Mesenchymal stem cell (in vitro differentiated cells and primary cell): Measurements from ENCODE around the gene LPP.

ENCODE experiments used
- DNase-seq: peaks from one replicate; pipeline ENCODE4 v3.0.0-alpha.2; 2013
- H2AFZ ChIP-seq: one replicate; pipeline ENCODE4 v1.6.1; 2013; ENCODE audit warnings: low read depth, mild to moderate bottlenecking, control low read depth, inconsistent platforms, low read length, moderate library complexity
- H2AK5ac ChIP-seq: 2 replicates; pipeline ENCODE4 v1.6.1; 2013; ENCODE audit warnings: low read length, moderate library complexity, mild to moderate bottlenecking, inconsistent platforms; ENCODE audit not compliant: severe bottlenecking
- H2BK120ac ChIP-seq: one replicate; pipeline ENCODE4 v1.6.1; 2013; ENCODE audit warnings: low read depth, mild to moderate bottlenecking, inconsistent platforms, low read length, moderate library complexity
- H2BK12ac ChIP-seq, 2 experiments: one replicate each; pipeline ENCODE4 v1.6.1; 2013; ENCODE audit warnings: inconsistent platforms in 2 of 2, low read length in 2 of 2, mild to moderate bottlenecking in 2 of 2, moderate library complexity in 2 of 2, control low read depth in 1 of 2
- H2BK15ac ChIP-seq: one replicate; pipeline ENCODE4 v1.6.1; 2013; ENCODE audit warnings: mild to moderate bottlenecking, low read depth, inconsistent platforms; ENCODE audit not compliant: poor library complexity, severe bottlenecking
- H2BK5ac ChIP-seq: 2 replicates; pipeline ENCODE4 v1.6.1; 2013; ENCODE audit warnings: low read depth, mild to moderate bottlenecking, low read length, control low read depth, inconsistent platforms; ENCODE audit not compliant: poor library complexity, severe bottlenecking
- H3K14ac ChIP-seq, 2 experiments: one replicate each; pipeline ENCODE4 v1.6.1; 2013; ENCODE audit warnings: inconsistent platforms in 2 of 2, low read length in 2 of 2, control low read depth in 1 of 2, mild to moderate bottlenecking in 1 of 2, moderate library complexity in 1 of 2
- H3K18ac ChIP-seq, 2 experiments: one replicate each; pipeline ENCODE4 v1.6.1; 2013; ENCODE audit warnings: inconsistent platforms in 2 of 2, low read length in 2 of 2, control low read depth in 1 of 2, low read depth in 1 of 2, mild to moderate bottlenecking in 1 of 2
- H3K23ac ChIP-seq, 2 experiments: one replicate each; pipeline ENCODE4 v1.6.1; 2013; ENCODE audit warnings: inconsistent platforms in 2 of 2, low read length in 2 of 2, mild to moderate bottlenecking in 2 of 2, moderate library complexity in 2 of 2, control low read depth in 1 of 2
- H3K27ac ChIP-seq: 2 replicates; pipeline ENCODE4 v1.5.1; 2013; ENCODE audit warnings: mild to moderate bottlenecking, moderate library complexity, low read length, control low read depth, inconsistent platforms; ENCODE audit not compliant: poor library complexity, severe bottlenecking
- H3K27me3 ChIP-seq, 2 experiments: 2 replicates each; pipeline versions ENCODE4 v1.6.1 to v1.7.0; 2013; ENCODE audit warnings: low read length in 2 of 2, mild to moderate bottlenecking in 2 of 2, moderate library complexity in 2 of 2, control low read depth in 1 of 2, inconsistent platforms in 1 of 2; ENCODE audit not compliant: control insufficient read depth in 1 of 2, insufficient read depth in 1 of 2
- H3K36me3 ChIP-seq, 2 experiments: 2 replicates each; pipeline versions ENCODE4 v1.6.1 to v1.7.0; 2013; ENCODE audit warnings: low read length in 2 of 2, control low read depth in 1 of 2, inconsistent platforms in 1 of 2, low read depth in 1 of 2, mild to moderate bottlenecking in 1 of 2; ENCODE audit not compliant: insufficient read depth in 2 of 2, control insufficient read depth in 1 of 2
- H3K4ac ChIP-seq, 2 experiments: one replicate each; pipeline ENCODE4 v1.6.1; 2013; ENCODE audit warnings: inconsistent platforms in 2 of 2, low read length in 2 of 2, mild to moderate bottlenecking in 2 of 2, moderate library complexity in 2 of 2, control low read depth in 1 of 2, low read depth in 1 of 2
- H3K4me1 ChIP-seq: 2 replicates; pipeline ENCODE4 v1.6.1; 2013; ENCODE audit warnings: low read depth, low read length, control low read depth; ENCODE audit not compliant: control insufficient read depth, insufficient read depth
- H3K4me2 ChIP-seq: 2 replicates; pipeline ENCODE4 v1.6.1; 2013; ENCODE audit warnings: low read length, mild to moderate bottlenecking, inconsistent platforms; ENCODE audit not compliant: poor library complexity, severe bottlenecking
- H3K4me3 ChIP-seq, 2 experiments: 2 replicates each; pipeline versions ENCODE4 v1.5.1 to v1.7.0; 2013; ENCODE audit warnings: low read length in 2 of 2, mild to moderate bottlenecking in 2 of 2, control low read depth in 1 of 2, low read depth in 1 of 2; ENCODE audit not compliant: insufficient read depth in 1 of 2
- H3K79me1 ChIP-seq: replicated peaks from 2 replicates; pipeline ENCODE4 v1.6.1; 2013; ENCODE audit warnings: mild to moderate bottlenecking, control low read depth, low read length, inconsistent platforms; ENCODE audit not compliant: poor library complexity, severe bottlenecking
- H3K9ac ChIP-seq: 2 replicates; pipeline ENCODE4 v1.7.0; 2013; ENCODE audit warnings: mild to moderate bottlenecking, low read length, moderate library complexity
- H3K9me3 ChIP-seq: 2 replicates; pipeline ENCODE4 v1.7.0; 2013; ENCODE audit warnings: mild to moderate bottlenecking, low read length; ENCODE audit not compliant: control insufficient read depth
- H4K8ac ChIP-seq: one replicate; pipeline ENCODE4 v1.6.1; 2013; ENCODE audit warnings: inconsistent platforms, mild to moderate bottlenecking, low read length, moderate library complexity
- H4K91ac ChIP-seq: one replicate; pipeline ENCODE4 v1.6.1; 2013; ENCODE audit warnings: mild to moderate bottlenecking, low read length, inconsistent platforms
- WGBS: methylation state at CpG from one replicate; pipeline ENCODE4 v1.1.7; 2013; ENCODE audit warnings: mixed read lengths; 5-methylcytosine and 5-hydroxymethylcytosine counted together

LPP gene

GRCh38 chr3:188509316-188509715, 355.4 kb downstream of the LPP start:
- no peak overlapping the region for H3K9ac ChIP-seq
- H3K79me1 ChIP-seq: peaks cover 19% of the 10 kb centered on the region
- no peak overlapping the region for H3K14ac ChIP-seq
- H3K36me3 ChIP-seq: no peaks in the 10 kb centered on the region
- no peak overlapping the region for H3K4me3 ChIP-seq
- H3K9me3 ChIP-seq: peaks cover 14% of the 10 kb centered on the region
- peaks cover 5% of the 10 kb centered on the region for H3K4me1 ChIP-seq
- H3K18ac ChIP-seq: no peak overlapping the region
- no peak overlapping the region for H3K23ac ChIP-seq
- H2BK5ac ChIP-seq: no peak overlapping the region
- H2AFZ ChIP-seq: no peak overlapping the region
- H3K27ac ChIP-seq: no peak overlapping the region
- no peak overlapping the region for H3K4ac ChIP-seq
- no peaks in the 10 kb centered on the region for H3K27me3 ChIP-seq
- H2BK120ac ChIP-seq: no peak overlapping the region
- H3K4me2 ChIP-seq: no peak overlapping the region
- no peak overlapping the region for H2BK12ac ChIP-seq
- DNase-seq: no peak
- no peak overlapping the region for H2BK15ac ChIP-seq
- WGBS: no CpG with 5 or more reads among the region's 3 CpGs
- no peak overlapping the region for H2AK5ac ChIP-seq
- no peak overlapping the region for H4K91ac ChIP-seq
- H4K8ac ChIP-seq: no peak overlapping the region

- Histone ChIP-seq H3K4me1 (peaks cover 5% of the 10 kb centered on the region), H2BK12ac (peak overlapping the region; percentile 42 to 78), H2BK120ac (no peak overlapping the region), H3K4me3 (no peak overlapping the region), H3K23ac (no peak overlapping the region), H3K4ac (no peak overlapping the region), H2AFZ (no peak overlapping the region), H3K14ac (no peak overlapping the region), H4K8ac (peak overlapping the region; percentile 20), H2BK15ac (no peak overlapping the region), H3K9ac (no peak overlapping the region), H3K36me3 (no peaks in the 10 kb centered on the region), H2BK5ac (no peak overlapping the region), H4K91ac (peak overlapping the region; percentile 40), H2AK5ac (peak overlapping the region; percentile 44), H3K27me3 (no peaks in the 10 kb centered on the region), H3K18ac (peak overlapping the region in 1 of 2 experiments; percentile 34), H3K27ac (no peak overlapping the region), H3K9me3 (peaks cover 4% of the 10 kb centered on the region), H3K4me2 (no peak overlapping the region), H3K79me1 (peaks cover 20% of the 10 kb centered on the region)
- peak; percentile 77 for DNase-seq
- WGBS: 4% methylated on average over 1 of the region's 3 CpGs
Measured at GRCh38 chr3:188510366-188510765, 356.4 kb downstream of the LPP start.

GRCh38 chr3:188513662-188514328, 359.8 kb downstream of the LPP start:
- H4K91ac ChIP-seq: no peak overlapping the region
- peaks cover 21% of the 10 kb centered on the region for H3K79me1 ChIP-seq
- no peak overlapping the region for H2BK15ac ChIP-seq
- no peak overlapping the region for H2BK120ac ChIP-seq
- H3K14ac ChIP-seq: no peak overlapping the region
- H2BK5ac ChIP-seq: no peak overlapping the region
- H3K9ac ChIP-seq: no peak overlapping the region
- no peak overlapping the region for H3K4me2 ChIP-seq
- no peak overlapping the region for H2BK12ac ChIP-seq
- H3K9me3 ChIP-seq: no peaks in the 10 kb centered on the region
- H3K27me3 ChIP-seq: no peaks in the 10 kb centered on the region
- no peak overlapping the region for H2AK5ac ChIP-seq
- no peak overlapping the region for H3K4me3 ChIP-seq
- H3K23ac ChIP-seq: no peak overlapping the region
- H3K4me1 ChIP-seq: peaks cover 1% of the 10 kb centered on the region
- H2AFZ ChIP-seq: no peak overlapping the region
- H3K36me3 ChIP-seq: no peaks in the 10 kb centered on the region
- no peak overlapping the region for H3K27ac ChIP-seq
- DNase-seq: no peak
- H4K8ac ChIP-seq: no peak overlapping the region
- no peak overlapping the region for H3K18ac ChIP-seq
- no peak overlapping the region for H3K4ac ChIP-seq
- 83% methylated on average over 6 of the region's 7 CpGs for WGBS

- Histone ChIP-seq H2BK120ac (no peak overlapping the region), H3K9me3 (no peaks in the 10 kb centered on the region), H2BK15ac (no peak overlapping the region), H3K18ac (no peak overlapping the region), H2BK5ac (no peak overlapping the region), H3K4me3 (no peak overlapping the region), H3K9ac (no peak overlapping the region), H3K14ac (no peak overlapping the region), H2BK12ac (no peak overlapping the region), H3K27ac (no peak overlapping the region), H3K23ac (no peak overlapping the region), H3K4ac (no peak overlapping the region), H4K91ac (no peak overlapping the region), H3K4me2 (no peak overlapping the region), H3K36me3 (no peaks in the 10 kb centered on the region), H4K8ac (no peak overlapping the region), H3K27me3 (no peaks in the 10 kb centered on the region), H2AK5ac (no peak overlapping the region), H2AFZ (no peak overlapping the region), H3K4me1 (peaks cover 1% of the 10 kb centered on the region), H3K79me1 (peaks cover 17% of the 10 kb centered on the region)
- DNase-seq: no peak
- 100% methylated on average over 2 of the region's 2 CpGs for WGBS
Measured at GRCh38 chr3:188516515-188516914, 362.6 kb downstream of the LPP start.
